ENCODE data around the gene SLC15A4.
A peak's percentile ranks its signal among the peaks of the same experiment; 100 is the strongest.

The SLC15A4 gene

GRCh38 chr12:128772249-128772648 is 51.5 kb downstream of the SLC15A4 start:
- H3K4ac ChIP-seq (ENCODE audit: low read depth, low read length): no peak overlapping the region
- H3K4me3 ChIP-seq (ENCODE audit: low read length): no peak overlapping the region
- no peak overlapping the region for H2BK5ac ChIP-seq (ENCODE audit: low read length)
- WGBS (ENCODE audit: extremely low coverage, insufficient coverage, low lambda C conversion rate): no CpG with 5 or more reads among the region's 10 CpGs
- DNase-seq: no peak
- no peak overlapping the region for H2AK5ac ChIP-seq (ENCODE audit: low read length)
- H4K5ac ChIP-seq (ENCODE audit: low read length): no peak overlapping the region
- H3K27me3 ChIP-seq (ENCODE audit: insufficient read depth, low read length, poor library complexity): no peaks in the 10 kb centered on the region
- H4K8ac ChIP-seq (ENCODE audit: low read depth, low read length): no peak overlapping the region
- no peaks in the 10 kb centered on the region for H3K4me1 ChIP-seq (ENCODE audit: control insufficient read depth, low read depth, low read length)
- H2BK120ac ChIP-seq (ENCODE audit: low read depth, low read length): no peak overlapping the region
- no peak overlapping the region for H3K23ac ChIP-seq (ENCODE audit: low read length)
- no peak overlapping the region for H3K27ac ChIP-seq (ENCODE audit: low read depth, low read length)
- no peak overlapping the region for H3K9ac ChIP-seq (ENCODE audit: low read length)
- H3K79me2 ChIP-seq (ENCODE audit: control insufficient read depth, insufficient read depth, low read length): no peaks in the 10 kb centered on the region
- H3K4me2 ChIP-seq (ENCODE audit: low read length): no peak overlapping the region
- H3K18ac ChIP-seq (ENCODE audit: low read length): no peak overlapping the region
- no peak overlapping the region for H2BK15ac ChIP-seq (replicated peaks; ENCODE audit: low read depth)
- H3K36me3 ChIP-seq (ENCODE audit: control insufficient read depth, insufficient read depth, low read length): no peaks in the 10 kb centered on the region
- no peaks in the 10 kb centered on the region for H3K79me1 ChIP-seq (ENCODE audit: low read length)
- H3K56ac ChIP-seq (ENCODE audit: low read length): no peak overlapping the region

GRCh38 chr12:128771681-128772080 is 52.1 kb downstream of the SLC15A4 start:
- WGBS (ENCODE audit: extremely low coverage, insufficient coverage, low lambda C conversion rate): no CpG with 5 or more reads among the region's 4 CpGs
- H3K23ac ChIP-seq (ENCODE audit: low read length): no peak overlapping the region

GRCh38 chr12:128767518-128767917 is 56.2 kb downstream of the SLC15A4 start:
- no peak for DNase-seq
- H3K27ac ChIP-seq (ENCODE audit: low read depth, low read length): no peak overlapping the region
- H3K23ac ChIP-seq (ENCODE audit: low read length): no peak overlapping the region
- H2BK120ac ChIP-seq (ENCODE audit: low read depth, low read length): no peak overlapping the region
- no peaks in the 10 kb centered on the region for H3K79me2 ChIP-seq (ENCODE audit: control insufficient read depth, insufficient read depth, low read length)
- no peak overlapping the region for H3K18ac ChIP-seq (ENCODE audit: low read length)
- no peak overlapping the region for H3K4me3 ChIP-seq (ENCODE audit: low read length)
- H2AK5ac ChIP-seq (ENCODE audit: low read length): no peak overlapping the region
- H4K8ac ChIP-seq (ENCODE audit: low read depth, low read length): no peak overlapping the region
- WGBS (ENCODE audit: extremely low coverage, insufficient coverage, low lambda C conversion rate): no CpG with 5 or more reads among the region's 9 CpGs
- H3K56ac ChIP-seq (ENCODE audit: low read length): peak overlapping the region; percentile 7
- H3K27me3 ChIP-seq (ENCODE audit: insufficient read depth, low read length, poor library complexity): no peaks in the 10 kb centered on the region
- no peak overlapping the region for H3K4me2 ChIP-seq (ENCODE audit: low read length)
- H3K36me3 ChIP-seq (ENCODE audit: control insufficient read depth, insufficient read depth, low read length): no peaks in the 10 kb centered on the region
- H3K4me1 ChIP-seq (ENCODE audit: control insufficient read depth, low read depth, low read length): no peaks in the 10 kb centered on the region
- no peaks in the 10 kb centered on the region for H3K79me1 ChIP-seq (ENCODE audit: low read length)
- no peak overlapping the region for H4K5ac ChIP-seq (ENCODE audit: low read length)
- H3K9ac ChIP-seq (ENCODE audit: low read length): no peak overlapping the region
- no peak overlapping the region for H2BK5ac ChIP-seq (ENCODE audit: low read length)
- no peak overlapping the region for H2BK15ac ChIP-seq (replicated peaks; ENCODE audit: low read depth)
- H3K4ac ChIP-seq (ENCODE audit: low read depth, low read length): no peak overlapping the region

More at GRCh38 chr12:128771681-128772080, 52.1 kb downstream of the SLC15A4 start:
- Histone ChIP-seq H3K4me1 (ENCODE audit: control insufficient read depth, low read depth, low read length) (no peaks in the 10 kb centered on the region), H3K4me2 (ENCODE audit: low read length) (no peak overlapping the region), H3K56ac (ENCODE audit: low read length) (no peak overlapping the region), H3K27ac (ENCODE audit: low read depth, low read length) (no peak overlapping the region), H3K4ac (ENCODE audit: low read depth, low read length) (no peak overlapping the region), H3K18ac (ENCODE audit: low read length) (no peak overlapping the region), H4K8ac (ENCODE audit: low read depth, low read length) (no peak overlapping the region), H3K79me1 (ENCODE audit: low read length) (no peaks in the 10 kb centered on the region), H3K27me3 (ENCODE audit: insufficient read depth, low read length, poor library complexity) (no peaks in the 10 kb centered on the region), H3K36me3 (ENCODE audit: control insufficient read depth, insufficient read depth, low read length) (no peaks in the 10 kb centered on the region), H4K5ac (ENCODE audit: low read length) (no peak overlapping the region), H3K79me2 (ENCODE audit: control insufficient read depth, insufficient read depth, low read length) (no peaks in the 10 kb centered on the region), H2BK15ac (replicated peaks; ENCODE audit: low read depth) (no peak overlapping the region), H2BK5ac (ENCODE audit: low read length) (no peak overlapping the region), H2AK5ac (ENCODE audit: low read length) (no peak overlapping the region), H3K4me3 (ENCODE audit: low read length) (no peak overlapping the region), H3K9ac (ENCODE audit: low read length) (no peak overlapping the region), H2BK120ac (ENCODE audit: low read depth, low read length) (no peak overlapping the region)
- no peak for DNase-seq

- Histone ChIP-seq H3K9ac (ENCODE audit: low read length) (no peak overlapping the region), H2BK5ac (ENCODE audit: low read length) (no peak overlapping the region), H3K18ac (ENCODE audit: low read length) (no peak overlapping the region), H3K27ac (ENCODE audit: low read depth, low read length) (no peak overlapping the region), H3K79me1 (ENCODE audit: low read length) (no peaks in the 10 kb centered on the region), H3K79me2 (ENCODE audit: control insufficient read depth, insufficient read depth, low read length) (no peaks in the 10 kb centered on the region), H3K23ac (ENCODE audit: low read length) (no peak overlapping the region), H3K4me1 (ENCODE audit: control insufficient read depth, low read depth, low read length) (no peaks in the 10 kb centered on the region), H3K4me3 (ENCODE audit: low read length) (no peak overlapping the region), H3K4me2 (ENCODE audit: low read length) (no peak overlapping the region), H3K27me3 (ENCODE audit: insufficient read depth, low read length, poor library complexity) (no peaks in the 10 kb centered on the region), H4K8ac (ENCODE audit: low read depth, low read length) (no peak overlapping the region), H3K56ac (ENCODE audit: low read length) (no peak overlapping the region), H3K36me3 (ENCODE audit: control insufficient read depth, insufficient read depth, low read length) (no peaks in the 10 kb centered on the region), H2BK120ac (ENCODE audit: low read depth, low read length) (no peak overlapping the region), H3K4ac (ENCODE audit: low read depth, low read length) (no peak overlapping the region), H2BK15ac (replicated peaks; ENCODE audit: low read depth) (no peak overlapping the region), H2AK5ac (ENCODE audit: low read length) (no peak overlapping the region), H4K5ac (ENCODE audit: low read length) (no peak overlapping the region)
- WGBS (ENCODE audit: extremely low coverage, insufficient coverage, low lambda C conversion rate): no CpG with 5 or more reads among the region's 12 CpGs
- DNase-seq: no peak
Observed at GRCh38 chr12:128766738-128767501, 56.8 kb downstream of the SLC15A4 start.

GRCh38 chr12:128763395-128763794 is 60.4 kb downstream of the SLC15A4 start:
- no peak overlapping the region for H2AK5ac ChIP-seq (ENCODE audit: low read length)

GRCh38 chr12:128761379-128761790 is 62.4 kb downstream of the SLC15A4 start:
- DNase-seq: no peak
- no CpG with 5 or more reads among the region's 4 CpGs for WGBS (ENCODE audit: extremely low coverage, insufficient coverage, low lambda C conversion rate)
- H3K4me3 ChIP-seq (ENCODE audit: low read length): no peak overlapping the region

More at GRCh38 chr12:128763395-128763794, 60.4 kb downstream of the SLC15A4 start:
- DNase-seq: no peak
- Histone ChIP-seq H3K27ac (ENCODE audit: low read depth, low read length) (no peak overlapping the region), H3K4me1 (ENCODE audit: control insufficient read depth, low read depth, low read length) (no peaks in the 10 kb centered on the region), H3K36me3 (ENCODE audit: control insufficient read depth, insufficient read depth, low read length) (no peaks in the 10 kb centered on the region), H3K79me2 (ENCODE audit: control insufficient read depth, insufficient read depth, low read length) (no peaks in the 10 kb centered on the region), H4K8ac (ENCODE audit: low read depth, low read length) (no peak overlapping the region), H3K79me1 (ENCODE audit: low read length) (no peaks in the 10 kb centered on the region), H4K5ac (ENCODE audit: low read length) (no peak overlapping the region), H3K4me2 (ENCODE audit: low read length) (no peak overlapping the region), H3K18ac (ENCODE audit: low read length) (no peak overlapping the region), H3K56ac (ENCODE audit: low read length) (no peak overlapping the region), H3K9ac (ENCODE audit: low read length) (no peak overlapping the region), H2BK5ac (ENCODE audit: low read length) (no peak overlapping the region), H2BK15ac (replicated peaks; ENCODE audit: low read depth) (no peak overlapping the region), H3K4ac (ENCODE audit: low read depth, low read length) (no peak overlapping the region), H3K4me3 (ENCODE audit: low read length) (no peak overlapping the region), H3K27me3 (ENCODE audit: insufficient read depth, low read length, poor library complexity) (no peaks in the 10 kb centered on the region), H3K23ac (ENCODE audit: low read length) (no peak overlapping the region), H2BK120ac (ENCODE audit: low read depth, low read length) (no peak overlapping the region)
- WGBS (ENCODE audit: extremely low coverage, insufficient coverage, low lambda C conversion rate): no CpG with 5 or more reads among the region's 9 CpGs

More at GRCh38 chr12:128761379-128761790, 62.4 kb downstream of the SLC15A4 start:
- no peak overlapping the region for H2BK15ac ChIP-seq (replicated peaks; ENCODE audit: low read depth)
- no peak overlapping the region for H2BK5ac ChIP-seq (ENCODE audit: low read length)
- H2BK120ac ChIP-seq (ENCODE audit: low read depth, low read length): no peak overlapping the region
- H2AK5ac ChIP-seq (ENCODE audit: low read length): no peak overlapping the region
- H3K4me2 ChIP-seq (ENCODE audit: low read length): no peak overlapping the region
- no peak overlapping the region for H4K8ac ChIP-seq (ENCODE audit: low read depth, low read length)
- H3K56ac ChIP-seq (ENCODE audit: low read length): no peak overlapping the region
- no peaks in the 10 kb centered on the region for H3K4me1 ChIP-seq (ENCODE audit: control insufficient read depth, low read depth, low read length)
- no peak overlapping the region for H3K18ac ChIP-seq (ENCODE audit: low read length)
- H3K4ac ChIP-seq (ENCODE audit: low read depth, low read length): no peak overlapping the region
- no peak overlapping the region for H4K5ac ChIP-seq (ENCODE audit: low read length)
- no peaks in the 10 kb centered on the region for H3K36me3 ChIP-seq (ENCODE audit: control insufficient read depth, insufficient read depth, low read length)
- H3K27ac ChIP-seq (ENCODE audit: low read depth, low read length): no peak overlapping the region
- no peaks in the 10 kb centered on the region for H3K79me1 ChIP-seq (ENCODE audit: low read length)
- no peak overlapping the region for H3K23ac ChIP-seq (ENCODE audit: low read length)
- no peak overlapping the region for H3K9ac ChIP-seq (ENCODE audit: low read length)
- no peaks in the 10 kb centered on the region for H3K79me2 ChIP-seq (ENCODE audit: control insufficient read depth, insufficient read depth, low read length)
- no peaks in the 10 kb centered on the region for H3K27me3 ChIP-seq (ENCODE audit: insufficient read depth, low read length, poor library complexity)
